Measurements from ENCODE around the gene ANXA4. TPM values are rescaled to one million over a fixed set of nuclear protein-coding genes. Genes with fewer than 3 reads are reported as not detected.
A peak's percentile ranks its signal among the peaks of the same experiment; 100 is the strongest.

The ANXA4 gene
- total and polyA plus RNA-seq, 2 of the 13 experiments (the other 11 are each of a cell fraction or from before 2014, with no cell fraction given), result 155 to 168 TPM

DNA sequence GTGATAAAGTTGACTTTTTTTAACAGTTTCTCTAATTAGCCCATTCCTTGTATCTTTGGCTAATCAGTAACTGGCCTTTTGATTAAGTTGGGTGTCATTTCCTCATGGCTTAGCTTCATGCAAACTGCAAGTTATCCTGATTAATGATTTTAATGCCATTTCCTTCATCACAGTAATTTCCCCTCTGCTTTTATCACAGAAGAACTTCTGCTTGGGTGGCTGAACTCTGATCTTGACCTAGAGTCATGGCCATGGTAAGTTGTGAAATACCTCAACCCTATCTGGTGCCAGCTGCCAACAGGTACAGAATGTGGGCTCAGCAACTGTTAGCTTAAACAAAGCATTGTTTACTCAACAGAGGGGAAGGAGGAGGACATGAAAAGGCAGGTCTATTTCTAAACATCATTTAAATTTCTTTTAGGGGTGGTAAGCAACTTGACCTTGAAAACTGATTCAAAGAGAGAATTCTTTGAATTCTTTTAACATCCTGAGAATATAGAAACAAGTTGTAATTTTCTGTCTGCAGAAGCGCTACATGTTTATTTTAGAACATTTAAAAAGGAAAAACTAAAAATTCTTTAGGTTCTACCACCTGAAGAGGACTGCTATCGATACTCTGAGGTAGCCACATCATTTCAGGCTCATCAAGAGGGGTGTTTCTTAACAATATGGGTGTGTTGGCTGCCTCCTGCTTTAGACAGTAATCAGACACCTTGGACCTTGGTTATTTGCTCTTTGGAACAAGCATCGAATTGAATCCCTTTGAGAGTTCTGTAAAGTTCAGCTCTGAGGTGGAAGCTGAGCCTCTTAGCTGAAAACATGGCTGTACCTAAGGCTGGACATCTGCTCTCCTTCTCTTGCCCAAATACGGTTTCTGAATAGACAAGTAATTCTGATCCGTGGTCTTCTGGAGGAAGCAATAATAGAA is 39.7 kb downstream of the ANXA4 start (continued):
- TF ChIP-seq, protein P1, sequence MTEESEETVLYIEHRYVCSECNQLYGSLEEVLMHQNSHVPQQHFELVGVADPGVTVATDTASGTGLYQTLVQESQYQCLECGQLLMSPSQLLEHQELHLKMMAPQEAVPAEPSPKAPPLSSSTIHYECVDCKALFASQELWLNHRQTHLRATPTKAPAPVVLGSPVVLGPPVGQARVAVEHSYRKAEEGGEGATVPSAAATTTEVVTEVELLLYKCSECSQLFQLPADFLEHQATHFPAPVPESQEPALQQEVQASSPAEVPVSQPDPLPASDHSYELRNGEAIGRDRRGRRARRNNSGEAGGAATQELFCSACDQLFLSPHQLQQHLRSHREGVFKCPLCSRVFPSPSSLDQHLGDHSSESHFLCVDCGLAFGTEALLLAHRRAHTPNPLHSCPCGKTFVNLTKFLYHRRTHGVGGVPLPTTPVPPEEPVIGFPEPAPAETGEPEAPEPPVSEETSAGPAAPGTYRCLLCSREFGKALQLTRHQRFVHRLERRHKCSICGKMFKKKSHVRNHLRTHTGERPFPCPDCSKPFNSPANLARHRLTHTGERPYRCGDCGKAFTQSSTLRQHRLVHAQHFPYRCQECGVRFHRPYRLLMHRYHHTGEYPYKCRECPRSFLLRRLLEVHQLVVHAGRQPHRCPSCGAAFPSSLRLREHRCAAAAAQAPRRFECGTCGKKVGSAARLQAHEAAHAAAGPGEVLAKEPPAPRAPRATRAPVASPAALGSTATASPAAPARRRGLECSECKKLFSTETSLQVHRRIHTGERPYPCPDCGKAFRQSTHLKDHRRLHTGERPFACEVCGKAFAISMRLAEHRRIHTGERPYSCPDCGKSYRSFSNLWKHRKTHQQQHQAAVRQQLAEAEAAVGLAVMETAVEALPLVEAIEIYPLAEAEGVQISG (CRISPR knock-in tag; IDR thresholded peaks at IDR 0.05), result peak; percentile 85
- TF ChIP-seq, protein P2, sequence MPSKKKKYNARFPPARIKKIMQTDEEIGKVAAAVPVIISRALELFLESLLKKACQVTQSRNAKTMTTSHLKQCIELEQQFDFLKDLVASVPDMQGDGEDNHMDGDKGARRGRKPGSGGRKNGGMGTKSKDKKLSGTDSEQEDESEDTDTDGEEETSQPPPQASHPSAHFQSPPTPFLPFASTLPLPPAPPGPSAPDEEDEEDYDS (CRISPR knock-in tag; IDR thresholded peaks at IDR 0.05), result 0 out of 2 replicates have a peak, but pooled peaks have one; percentile 34
- TF ChIP-seq, protein P3, sequence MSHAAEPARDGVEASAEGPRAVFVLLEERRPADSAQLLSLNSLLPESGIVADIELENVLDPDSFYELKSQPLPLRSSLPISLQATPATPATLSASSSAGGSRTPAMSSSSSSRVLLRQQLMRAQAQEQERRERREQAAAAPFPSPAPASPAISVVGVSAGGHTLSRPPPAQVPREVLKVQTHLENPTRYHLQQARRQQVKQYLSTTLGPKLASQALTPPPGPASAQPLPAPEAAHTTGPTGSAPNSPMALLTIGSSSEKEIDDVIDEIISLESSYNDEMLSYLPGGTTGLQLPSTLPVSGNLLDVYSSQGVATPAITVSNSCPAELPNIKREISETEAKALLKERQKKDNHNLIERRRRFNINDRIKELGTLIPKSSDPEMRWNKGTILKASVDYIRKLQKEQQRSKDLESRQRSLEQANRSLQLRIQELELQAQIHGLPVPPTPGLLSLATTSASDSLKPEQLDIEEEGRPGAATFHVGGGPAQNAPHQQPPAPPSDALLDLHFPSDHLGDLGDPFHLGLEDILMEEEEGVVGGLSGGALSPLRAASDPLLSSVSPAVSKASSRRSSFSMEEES (CRISPR knock-in tag; IDR thresholded peaks at IDR 0.05), result peak; percentile 84
- TF ChIP-seq SOX6 (IDR thresholded peaks at IDR 0.05), result no peak
- TF ChIP-seq SOX6 (CRISPR knock-in tag; IDR thresholded peaks at IDR 0.05), result peak; percentile 98
- TF ChIP-seq ZKSCAN8 (CRISPR knock-in tag; IDR thresholded peaks at IDR 0.05; ENCODE audit: borderline replicate concordance), result peak; percentile 87
- TF ChIP-seq SP1 (IDR thresholded peaks at IDR 0.05), result no peak
- 0 out of 2 replicates have a peak, but pooled peaks have one; percentile 32 for TF ChIP-seq SP1 (CRISPR knock-in tag; IDR thresholded peaks at IDR 0.05)
- TF ChIP-seq ZNF839 (CRISPR knock-in tag; IDR thresholded peaks at IDR 0.05; ENCODE audit: borderline replicate concordance), result no peak
- no peak for TF ChIP-seq CAMTA2 (CRISPR knock-in tag; IDR thresholded peaks at IDR 0.05; ENCODE audit: borderline replicate concordance)
- TF ChIP-seq, protein P4, sequence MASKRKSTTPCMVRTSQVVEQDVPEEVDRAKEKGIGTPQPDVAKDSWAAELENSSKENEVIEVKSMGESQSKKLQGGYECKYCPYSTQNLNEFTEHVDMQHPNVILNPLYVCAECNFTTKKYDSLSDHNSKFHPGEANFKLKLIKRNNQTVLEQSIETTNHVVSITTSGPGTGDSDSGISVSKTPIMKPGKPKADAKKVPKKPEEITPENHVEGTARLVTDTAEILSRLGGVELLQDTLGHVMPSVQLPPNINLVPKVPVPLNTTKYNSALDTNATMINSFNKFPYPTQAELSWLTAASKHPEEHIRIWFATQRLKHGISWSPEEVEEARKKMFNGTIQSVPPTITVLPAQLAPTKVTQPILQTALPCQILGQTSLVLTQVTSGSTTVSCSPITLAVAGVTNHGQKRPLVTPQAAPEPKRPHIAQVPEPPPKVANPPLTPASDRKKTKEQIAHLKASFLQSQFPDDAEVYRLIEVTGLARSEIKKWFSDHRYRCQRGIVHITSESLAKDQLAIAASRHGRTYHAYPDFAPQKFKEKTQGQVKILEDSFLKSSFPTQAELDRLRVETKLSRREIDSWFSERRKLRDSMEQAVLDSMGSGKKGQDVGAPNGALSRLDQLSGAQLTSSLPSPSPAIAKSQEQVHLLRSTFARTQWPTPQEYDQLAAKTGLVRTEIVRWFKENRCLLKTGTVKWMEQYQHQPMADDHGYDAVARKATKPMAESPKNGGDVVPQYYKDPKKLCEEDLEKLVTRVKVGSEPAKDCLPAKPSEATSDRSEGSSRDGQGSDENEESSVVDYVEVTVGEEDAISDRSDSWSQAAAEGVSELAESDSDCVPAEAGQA (IDR thresholded peaks at IDR 0.05; ENCODE audit: low read depth), result no peak; the same call in 1 of the 2 replicates
- TF ChIP-seq, protein P4 (CRISPR knock-in tag; IDR thresholded peaks at IDR 0.05; ENCODE audit: borderline replicate concordance), result no peak
- 0 out of 2 replicates have a peak, but pooled peaks have one; percentile 50 for TF ChIP-seq TRIM24 (CRISPR knock-in tag; IDR thresholded peaks at IDR 0.05)
- peak; percentile 70; the same call in 1 of the 2 replicates for TF ChIP-seq ZNF558 (CRISPR knock-in tag; IDR thresholded peaks at IDR 0.05; ENCODE audit: borderline replicate concordance)
- TF ChIP-seq, protein P5, sequence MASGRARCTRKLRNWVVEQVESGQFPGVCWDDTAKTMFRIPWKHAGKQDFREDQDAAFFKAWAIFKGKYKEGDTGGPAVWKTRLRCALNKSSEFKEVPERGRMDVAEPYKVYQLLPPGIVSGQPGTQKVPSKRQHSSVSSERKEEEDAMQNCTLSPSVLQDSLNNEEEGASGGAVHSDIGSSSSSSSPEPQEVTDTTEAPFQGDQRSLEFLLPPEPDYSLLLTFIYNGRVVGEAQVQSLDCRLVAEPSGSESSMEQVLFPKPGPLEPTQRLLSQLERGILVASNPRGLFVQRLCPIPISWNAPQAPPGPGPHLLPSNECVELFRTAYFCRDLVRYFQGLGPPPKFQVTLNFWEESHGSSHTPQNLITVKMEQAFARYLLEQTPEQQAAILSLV (CRISPR knock-in tag; IDR thresholded peaks at IDR 0.05; ENCODE audit: borderline replicate concordance), result no peak
- TF ChIP-seq PPARG (CRISPR knock-in tag; conservative IDR thresholded peaks at IDR 0.05), result peak; percentile 94
- TF ChIP-seq ELF3 (CRISPR knock-in tag; IDR thresholded peaks at IDR 0.05), result peak; percentile 91

Measured in HepG2 (cell line).